ENCODE measurements around the gene TEAD4.

The TEAD4 gene

DNA sequence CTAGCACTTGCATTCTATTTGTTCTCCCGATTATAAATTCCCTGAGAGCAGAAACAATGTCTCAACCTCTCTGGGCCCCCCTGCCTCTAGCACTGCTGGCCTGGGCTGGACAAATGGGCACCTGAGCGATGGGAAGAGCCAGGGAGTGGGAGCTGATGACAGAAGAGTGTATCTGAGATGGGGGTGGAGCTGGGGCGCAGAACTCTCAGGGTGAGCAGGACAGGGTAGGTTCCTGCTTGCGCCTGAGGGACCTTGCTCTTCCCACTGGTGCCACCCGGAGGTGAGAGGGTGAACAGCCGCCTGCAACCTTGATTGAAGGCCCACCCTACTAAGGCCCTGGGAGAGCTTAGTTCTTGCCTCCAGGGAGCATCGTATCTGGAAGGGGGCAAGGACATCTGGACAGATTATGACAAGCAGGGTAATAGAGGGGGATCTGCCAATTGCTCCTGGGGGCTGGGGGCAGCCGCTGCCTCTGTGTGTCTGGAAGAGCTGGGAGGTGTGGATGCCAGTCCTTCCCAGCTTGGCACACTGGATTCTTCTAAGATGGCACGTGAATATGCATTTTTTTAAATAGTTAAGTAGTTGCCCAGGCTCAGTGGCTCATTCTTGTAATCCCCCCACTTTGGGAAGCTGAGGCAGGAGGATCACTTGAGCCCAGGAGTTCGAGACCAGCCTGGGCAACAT lies 75.0 kb downstream of the TEAD4 start:
- DNase-seq: peak; percentile 84

- DNase-seq: no peak
These were observed 76.0 kb downstream of the TEAD4 start for GRCh38 chr12:3035171-3035570.

DNA sequence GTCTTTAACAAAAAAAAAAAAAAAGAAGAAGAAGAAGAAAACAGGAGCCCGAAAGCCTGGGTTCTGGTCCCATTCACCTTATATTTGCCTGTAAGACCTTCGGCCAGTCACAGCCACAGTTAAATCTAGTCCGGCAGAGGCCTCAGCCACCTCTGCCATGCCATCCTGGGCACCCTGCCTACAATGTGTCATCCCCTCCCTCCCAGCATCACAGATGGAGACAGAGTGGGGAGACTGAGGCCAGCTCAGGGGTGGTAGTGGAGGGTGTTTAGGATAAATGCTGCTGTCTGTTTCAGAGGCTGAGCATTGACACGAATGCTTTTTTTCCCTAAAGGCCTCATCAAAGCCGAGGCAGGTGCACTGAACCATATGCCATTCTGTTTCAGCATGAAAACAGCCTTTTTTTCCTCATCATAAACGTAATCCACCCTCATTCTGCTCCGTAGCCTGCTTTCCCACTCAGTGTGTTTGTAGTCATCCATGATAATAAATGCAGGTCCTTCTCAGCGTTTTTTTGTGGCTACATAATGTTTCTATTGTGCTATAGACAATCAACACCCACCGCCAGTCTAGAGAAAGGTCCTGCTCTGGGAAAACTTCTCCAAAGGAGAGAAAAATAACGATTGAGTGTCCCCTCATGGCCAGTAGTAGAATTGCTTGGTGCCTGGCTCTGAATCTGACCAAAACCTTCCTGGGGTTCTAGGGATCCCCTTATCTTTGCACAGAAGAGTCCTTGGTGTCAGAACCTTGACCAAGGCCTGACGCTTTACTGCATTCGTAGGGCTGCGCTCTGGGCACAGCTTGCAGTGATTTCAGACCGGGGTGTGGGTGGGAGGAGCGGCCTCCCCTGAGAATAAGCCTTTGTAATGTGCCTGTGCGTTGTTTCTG lies 76.9 kb downstream of the TEAD4 start:
- DNase-seq: peak; percentile 71

DNA sequence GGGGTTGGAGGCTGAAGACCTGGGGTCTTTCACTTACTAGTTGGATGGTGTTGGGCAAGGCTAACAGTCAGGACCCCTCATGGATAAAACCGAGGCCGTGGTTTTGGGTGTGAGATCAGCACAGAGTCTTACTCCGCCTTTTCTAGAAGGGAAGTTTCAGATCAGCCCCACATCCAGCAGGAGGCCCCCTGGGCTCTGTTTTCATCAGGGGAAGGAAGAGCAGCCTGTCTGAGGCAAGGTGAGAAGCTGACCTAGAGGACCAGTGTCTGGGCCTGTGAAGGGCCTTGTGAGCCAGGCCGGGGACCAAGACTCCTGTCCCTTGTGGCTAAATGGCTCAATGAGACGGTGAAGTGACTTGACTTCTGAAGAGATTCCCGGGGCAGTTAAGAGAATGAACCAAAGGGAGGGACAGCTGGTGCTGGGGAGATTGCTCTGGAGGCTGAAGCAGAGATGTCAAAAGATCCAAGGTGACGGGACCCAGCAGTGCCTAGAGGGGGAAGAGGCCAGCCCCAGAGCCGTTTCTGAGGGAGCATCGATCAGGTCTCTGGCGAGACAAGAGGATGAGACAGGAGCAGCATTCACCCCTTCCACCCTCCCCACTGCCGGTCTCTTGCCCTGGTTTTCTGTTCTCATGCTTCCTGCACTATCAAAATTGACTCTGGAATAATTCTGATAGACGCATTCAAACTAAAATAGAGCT lies 77.9 kb downstream of the TEAD4 start:
- no peak for DNase-seq

- DNase-seq: no peak
These were observed 79.0 kb downstream of the TEAD4 start for GRCh38 chr12:3038166-3038565.

GRCh38 chr12:3038926-3039510 lies 79.8 kb downstream of the TEAD4 start:
- no peak for DNase-seq

DNA sequence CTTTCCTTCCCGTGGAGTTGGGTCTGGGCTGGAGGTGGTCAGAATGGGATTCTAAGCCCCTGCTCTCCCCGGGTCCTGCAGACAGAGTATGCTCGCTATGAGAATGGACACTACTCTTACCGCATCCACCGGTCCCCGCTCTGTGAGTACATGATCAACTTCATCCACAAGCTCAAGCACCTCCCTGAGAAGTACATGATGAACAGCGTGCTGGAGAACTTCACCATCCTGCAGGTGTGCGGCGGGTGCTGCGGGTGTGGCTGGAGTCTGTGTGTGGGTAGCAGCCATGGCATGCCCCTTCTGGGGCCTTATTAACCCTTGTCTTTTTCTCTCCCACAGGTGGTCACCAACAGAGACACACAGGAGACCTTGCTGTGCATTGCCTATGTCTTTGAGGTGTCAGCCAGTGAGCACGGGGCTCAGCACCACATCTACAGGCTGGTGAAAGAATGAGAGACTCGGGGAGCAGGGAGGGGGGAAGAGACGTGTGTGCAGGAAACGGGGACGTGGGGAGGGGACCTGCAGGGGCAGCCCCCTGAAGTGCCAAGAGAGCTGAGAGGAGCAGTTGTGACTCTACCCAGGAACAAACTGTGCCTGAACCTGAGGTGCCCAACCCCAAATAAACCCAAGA lies 80.9 kb downstream of the TEAD4 start:
- DNase-seq: no peak

- no peak for DNase-seq
These were observed 81.7 kb downstream of the TEAD4 start for GRCh38 chr12:3040663-3041544.

DNA sequence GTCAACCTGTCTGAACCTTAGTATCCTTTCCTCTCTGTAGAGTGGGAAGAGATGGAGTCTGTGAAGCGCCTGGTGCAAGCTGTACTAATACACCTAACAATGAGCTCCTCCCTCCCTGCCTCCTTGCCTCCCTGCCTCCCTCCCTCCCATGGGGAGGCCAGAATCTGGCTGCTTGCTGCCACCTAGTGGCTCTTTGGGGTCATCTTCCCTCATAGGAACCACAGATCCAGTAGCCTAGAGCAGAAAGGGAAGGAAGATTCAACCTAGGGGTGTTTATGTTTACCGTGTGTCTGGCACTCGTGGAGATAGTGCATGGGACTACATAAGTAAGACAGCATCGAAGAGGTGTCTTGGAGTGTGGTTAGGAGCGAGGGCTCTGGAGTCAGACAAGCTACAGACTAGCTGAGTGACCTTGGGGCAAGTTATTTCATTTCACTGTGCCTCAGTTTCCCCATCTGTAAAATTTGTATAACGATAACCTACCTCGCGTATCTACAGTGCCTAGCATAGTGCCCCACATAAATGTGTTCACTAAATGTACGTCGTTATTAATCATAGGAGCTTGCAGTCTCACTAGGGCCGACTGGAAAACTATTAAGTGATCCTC lies 82.5 kb downstream of the TEAD4 start:
- peak; percentile 90 for DNase-seq

- DNase-seq: peak; percentile 45
These were observed 83.2 kb downstream of the TEAD4 start for GRCh38 chr12:3042394-3042793.

GRCh38 chr12:3042826-3043225 lies 83.6 kb downstream of the TEAD4 start:
- no peak for DNase-seq

DNA sequence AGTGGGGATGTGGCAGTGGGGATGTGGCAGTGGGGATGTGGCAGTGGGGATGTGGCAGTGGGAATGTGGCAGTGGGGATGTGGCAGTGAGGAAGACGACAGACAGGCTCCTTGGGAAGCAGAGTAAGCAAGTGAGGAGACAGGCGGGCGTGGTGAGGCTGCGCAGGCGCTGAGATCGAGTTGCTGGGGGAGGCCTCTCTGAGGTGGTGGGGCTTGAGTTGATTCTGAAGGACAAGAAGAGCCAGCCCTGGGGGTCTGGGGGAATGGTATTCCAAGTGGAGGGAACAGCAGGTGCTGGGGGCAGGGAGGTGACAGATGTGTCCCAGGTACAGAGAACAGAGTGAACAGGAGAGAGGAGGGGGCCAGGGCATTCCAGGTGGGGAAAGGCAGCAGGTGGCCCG lies 84.2 kb downstream of the TEAD4 start:
- no peak for DNase-seq

GRCh38 chr12:3044141-3044630 lies 85.0 kb downstream of the TEAD4 start:
- no peak for DNase-seq

- DNase-seq: no peak
These were observed 86.3 kb downstream of the TEAD4 start for GRCh38 chr12:3045494-3045893.

GRCh38 chr12:3045989-3046388 lies 86.8 kb downstream of the TEAD4 start:
- no peak for DNase-seq

DNA sequence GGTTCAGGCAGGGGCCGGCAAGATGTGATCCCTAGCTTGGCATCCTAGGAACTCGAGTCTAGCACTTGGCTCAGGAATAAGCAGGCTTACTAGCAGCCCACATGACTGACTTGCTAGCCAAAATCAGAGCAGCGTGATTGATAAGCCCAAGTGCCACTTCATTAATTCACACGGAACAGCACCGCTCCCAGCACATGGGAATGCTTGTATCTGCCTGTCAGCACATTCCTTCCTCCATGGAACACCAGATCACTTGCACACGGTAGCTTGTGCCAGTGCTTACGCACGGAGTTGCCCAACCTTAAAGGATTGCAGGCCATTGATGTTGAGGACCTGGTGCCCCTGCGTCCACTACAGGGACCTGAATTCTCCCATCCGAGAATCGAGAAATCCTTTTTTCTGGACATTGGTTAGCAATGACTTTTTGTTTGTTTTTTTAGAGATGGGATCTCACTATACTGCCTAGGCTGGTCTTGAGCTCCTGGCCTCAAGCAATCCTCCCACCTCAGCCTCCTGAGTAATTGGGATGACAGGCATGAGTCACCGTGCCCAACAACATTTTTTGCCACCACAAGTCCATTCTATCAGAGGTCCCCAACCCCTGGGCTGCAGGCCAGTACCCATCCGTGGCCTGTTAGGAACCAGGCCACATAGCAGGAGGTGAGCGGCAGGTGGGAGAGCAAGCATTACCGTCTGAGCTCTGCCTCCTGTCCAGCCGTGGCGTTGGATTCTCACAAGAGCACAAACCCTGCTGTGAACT lies 87.4 kb downstream of the TEAD4 start:
- DNase-seq: no peak

- no peak for DNase-seq
These were observed 88.8 kb downstream of the TEAD4 start for GRCh38 chr12:3047961-3048360.

- DNase-seq: no peak
These were observed 89.3 kb downstream of the TEAD4 start for GRCh38 chr12:3048540-3048939.

DNA sequence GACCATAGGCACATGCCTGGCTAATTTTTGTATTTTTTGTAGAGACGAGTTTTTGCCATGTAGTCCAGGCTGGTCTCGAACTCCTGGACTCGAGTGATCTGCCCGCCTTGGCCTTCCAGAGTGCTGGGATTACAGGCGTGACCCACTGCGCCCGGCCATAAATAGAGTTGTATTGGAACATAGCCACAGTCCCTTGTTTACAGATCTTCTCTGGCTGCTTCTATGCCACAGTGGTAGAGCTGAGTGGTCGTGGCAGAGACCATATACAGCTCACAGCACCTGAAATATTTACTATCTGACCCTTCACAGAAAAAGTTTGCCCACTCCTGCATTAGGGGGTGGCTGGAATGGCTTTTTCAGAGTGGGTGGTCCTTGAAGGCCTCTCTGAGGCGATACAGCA lies 90.0 kb downstream of the TEAD4 start:
- no peak for DNase-seq

DNA sequence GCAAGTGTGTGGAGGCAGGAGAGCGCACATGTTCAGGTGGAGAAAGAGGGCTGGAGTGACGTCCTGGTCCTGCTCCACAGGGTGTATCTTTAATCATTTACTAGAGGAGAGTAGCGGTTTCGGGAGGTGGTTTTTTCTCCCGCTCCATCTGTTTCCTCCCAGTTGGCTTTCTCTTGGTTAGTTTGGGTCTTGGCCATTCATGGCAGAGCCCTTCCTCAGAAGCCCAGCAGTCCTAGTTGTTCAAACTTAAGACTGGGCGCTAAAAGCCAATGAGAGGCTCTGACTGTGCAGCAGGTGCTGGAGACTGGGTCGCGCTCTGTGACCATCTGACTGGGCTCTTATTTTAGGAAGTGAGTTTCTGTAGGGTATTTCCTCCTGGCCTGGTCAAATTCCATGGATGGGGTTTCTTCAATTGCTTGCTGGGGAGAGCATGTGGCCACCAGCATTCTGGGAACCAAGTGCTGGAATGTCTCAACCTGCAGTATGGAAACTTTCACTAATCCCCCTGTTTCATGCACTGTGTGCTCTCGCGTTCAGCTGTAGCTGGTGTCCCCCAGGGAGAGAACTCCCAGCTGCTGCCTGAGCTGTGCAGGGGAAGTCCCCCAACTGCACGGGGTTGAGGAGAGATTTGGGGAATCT lies 90.5 kb downstream of the TEAD4 start:
- DNase-seq: no peak
